Measurements from ENCODE around the gene COL15A1. TPM values are rescaled to one million over a fixed set of nuclear protein-coding genes. Genes with fewer than 3 reads are reported as not detected.

COL15A1 gene
- total RNA-seq, 1 experiment from 2014 or later, result 0.22 TPM

DNA sequence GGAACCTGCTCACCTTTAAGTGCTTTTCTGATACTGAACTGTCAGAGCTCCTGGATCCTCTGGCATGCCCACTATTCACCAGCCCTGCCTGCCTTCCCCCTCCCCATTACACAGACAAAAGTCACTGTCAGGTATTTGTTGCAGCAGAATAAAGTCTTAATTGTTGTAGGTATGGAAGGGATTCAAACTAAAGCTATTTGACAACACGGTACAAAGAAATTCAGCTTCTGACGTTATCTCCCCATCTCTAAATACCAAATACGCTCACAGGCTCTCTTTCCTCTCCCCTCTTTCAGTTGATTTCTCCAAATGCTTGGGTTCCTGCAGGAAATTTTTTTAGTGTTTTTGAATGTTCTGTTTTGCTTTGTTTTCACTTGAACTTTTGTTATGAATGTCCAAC lies 151.9 kb downstream of the COL15A1 start:
- Mint-ChIP-seq H3K4me3 (no peak overlapping the region), H3K4me1 (peaks cover 9% of the 10 kb centered on the region), H3K27ac (no peak overlapping the region), H3K27me3 (ENCODE audit: low read depth) (no peaks in the 10 kb centered on the region), H3K9me3 (peaks cover 16% of the 10 kb centered on the region), H3K36me3 (no peaks in the 10 kb centered on the region)
- ATAC-seq, result no peak
- TF ChIP-seq SP1 (CRISPR knock-in tag; conservative IDR thresholded peaks at IDR 0.05) (no peak), MLX (CRISPR knock-in tag; IDR thresholded peaks at IDR 0.05) (no peak), NR1H2 (CRISPR knock-in tag; IDR thresholded peaks at IDR 0.05) (no peak), ELF4 (CRISPR knock-in tag; IDR thresholded peaks at IDR 0.05; ENCODE audit: low read depth) (no peak), FOXJ3 (CRISPR knock-in tag; IDR thresholded peaks at IDR 0.05; ENCODE audit: borderline replicate concordance) (no peak), NR3C1 (CRISPR knock-in tag; conservative IDR thresholded peaks at IDR 0.05; ENCODE audit: low read depth) (no peak), FOXK1 (CRISPR knock-in tag; IDR thresholded peaks at IDR 0.05) (no peak), E2F4 (CRISPR knock-in tag; IDR thresholded peaks at IDR 0.05; ENCODE audit: borderline replicate concordance, low read depth) (no peak), NFE2L1 (CRISPR knock-in tag; IDR thresholded peaks at IDR 0.05) (no peak), ZNF121 (CRISPR knock-in tag; IDR thresholded peaks at IDR 0.05) (no peak), ZNF317 (CRISPR knock-in tag; IDR thresholded peaks at IDR 0.05; ENCODE audit: borderline replicate concordance, low read depth) (no peak), TP53 (CRISPR knock-in tag; IDR thresholded peaks at IDR 0.05) (no peak)
- TF ChIP-seq, protein P1, sequence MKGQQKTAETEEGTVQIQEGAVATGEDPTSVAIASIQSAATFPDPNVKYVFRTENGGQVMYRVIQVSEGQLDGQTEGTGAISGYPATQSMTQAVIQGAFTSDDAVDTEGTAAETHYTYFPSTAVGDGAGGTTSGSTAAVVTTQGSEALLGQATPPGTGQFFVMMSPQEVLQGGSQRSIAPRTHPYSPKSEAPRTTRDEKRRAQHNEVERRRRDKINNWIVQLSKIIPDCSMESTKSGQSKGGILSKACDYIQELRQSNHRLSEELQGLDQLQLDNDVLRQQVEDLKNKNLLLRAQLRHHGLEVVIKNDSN (CRISPR knock-in tag; IDR thresholded peaks at IDR 0.05), result no peak
- TF ChIP-seq, protein P2, sequence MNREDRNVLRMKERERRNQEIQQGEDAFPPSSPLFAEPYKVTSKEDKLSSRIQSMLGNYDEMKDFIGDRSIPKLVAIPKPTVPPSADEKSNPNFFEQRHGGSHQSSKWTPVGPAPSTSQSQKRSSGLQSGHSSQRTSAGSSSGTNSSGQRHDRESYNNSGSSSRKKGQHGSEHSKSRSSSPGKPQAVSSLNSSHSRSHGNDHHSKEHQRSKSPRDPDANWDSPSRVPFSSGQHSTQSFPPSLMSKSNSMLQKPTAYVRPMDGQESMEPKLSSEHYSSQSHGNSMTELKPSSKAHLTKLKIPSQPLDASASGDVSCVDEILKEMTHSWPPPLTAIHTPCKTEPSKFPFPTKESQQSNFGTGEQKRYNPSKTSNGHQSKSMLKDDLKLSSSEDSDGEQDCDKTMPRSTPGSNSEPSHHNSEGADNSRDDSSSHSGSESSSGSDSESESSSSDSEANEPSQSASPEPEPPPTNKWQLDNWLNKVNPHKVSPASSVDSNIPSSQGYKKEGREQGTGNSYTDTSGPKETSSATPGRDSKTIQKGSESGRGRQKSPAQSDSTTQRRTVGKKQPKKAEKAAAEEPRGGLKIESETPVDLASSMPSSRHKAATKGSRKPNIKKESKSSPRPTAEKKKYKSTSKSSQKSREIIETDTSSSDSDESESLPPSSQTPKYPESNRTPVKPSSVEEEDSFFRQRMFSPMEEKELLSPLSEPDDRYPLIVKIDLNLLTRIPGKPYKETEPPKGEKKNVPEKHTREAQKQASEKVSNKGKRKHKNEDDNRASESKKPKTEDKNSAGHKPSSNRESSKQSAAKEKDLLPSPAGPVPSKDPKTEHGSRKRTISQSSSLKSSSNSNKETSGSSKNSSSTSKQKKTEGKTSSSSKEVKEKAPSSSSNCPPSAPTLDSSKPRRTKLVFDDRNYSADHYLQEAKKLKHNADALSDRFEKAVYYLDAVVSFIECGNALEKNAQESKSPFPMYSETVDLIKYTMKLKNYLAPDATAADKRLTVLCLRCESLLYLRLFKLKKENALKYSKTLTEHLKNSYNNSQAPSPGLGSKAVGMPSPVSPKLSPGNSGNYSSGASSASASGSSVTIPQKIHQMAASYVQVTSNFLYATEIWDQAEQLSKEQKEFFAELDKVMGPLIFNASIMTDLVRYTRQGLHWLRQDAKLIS (CRISPR knock-in tag; IDR thresholded peaks at IDR 0.05; ENCODE audit: borderline replicate concordance), result no peak
- TF ChIP-seq, protein P3, sequence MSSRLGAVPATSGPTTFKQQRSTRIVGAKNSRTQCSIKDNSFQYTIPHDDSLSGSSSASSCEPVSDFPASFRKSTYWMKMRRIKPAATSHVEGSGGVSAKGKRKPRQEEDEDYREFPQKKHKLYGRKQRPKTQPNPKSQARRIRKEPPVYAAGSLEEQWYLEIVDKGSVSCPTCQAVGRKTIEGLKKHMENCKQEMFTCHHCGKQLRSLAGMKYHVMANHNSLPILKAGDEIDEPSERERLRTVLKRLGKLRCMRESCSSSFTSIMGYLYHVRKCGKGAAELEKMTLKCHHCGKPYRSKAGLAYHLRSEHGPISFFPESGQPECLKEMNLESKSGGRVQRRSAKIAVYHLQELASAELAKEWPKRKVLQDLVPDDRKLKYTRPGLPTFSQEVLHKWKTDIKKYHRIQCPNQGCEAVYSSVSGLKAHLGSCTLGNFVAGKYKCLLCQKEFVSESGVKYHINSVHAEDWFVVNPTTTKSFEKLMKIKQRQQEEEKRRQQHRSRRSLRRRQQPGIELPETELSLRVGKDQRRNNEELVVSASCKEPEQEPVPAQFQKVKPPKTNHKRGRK (CRISPR knock-in tag; IDR thresholded peaks at IDR 0.05; ENCODE audit: borderline replicate concordance), result no peak
- DNase-seq (ENCODE audit: low spot score), result no peak
- CTCF ChIA-PET, result interaction anchor here (1.0 kb wide), 1 partner anchor 97 kb away, joined by 3 read pairs; no protein-coding TSS in a partner anchor
- POLR2A ChIA-PET, result no interaction called here

DNA sequence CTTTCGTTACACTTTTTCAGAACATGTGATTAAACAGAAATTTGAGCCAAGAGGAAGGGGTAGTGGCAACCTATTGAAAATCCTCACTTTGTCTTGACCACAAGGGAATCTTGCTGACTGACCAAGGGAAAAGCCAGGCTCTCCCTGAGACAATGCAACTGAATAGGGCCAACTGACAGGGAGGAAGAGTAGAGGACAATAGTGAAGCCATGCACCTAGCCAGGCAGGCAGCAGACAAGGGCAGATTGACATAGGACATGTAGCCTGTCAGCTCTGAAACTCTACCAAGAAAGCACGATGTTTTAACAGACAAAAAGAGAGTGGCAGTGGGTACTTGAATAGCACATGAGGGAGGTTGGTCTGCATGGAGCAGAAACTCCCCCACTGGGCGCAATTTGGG lies 152.7 kb downstream of the COL15A1 start:
- Mint-ChIP-seq H3K27me3 (ENCODE audit: low read depth) (no peaks in the 10 kb centered on the region), H3K4me3 (no peak overlapping the region)
- CTCF ChIA-PET, result interaction anchor here (1.0 kb wide), 1 partner anchor 98 kb away, joined by 3 read pairs; no protein-coding TSS in a partner anchor

More for the DNA sequence above, 152.7 kb downstream of the COL15A1 start:
- Mint-ChIP-seq H3K4me1 (peaks cover 9% of the 10 kb centered on the region), H3K36me3 (no peaks in the 10 kb centered on the region), H3K27ac (no peak overlapping the region), H3K9me3 (peaks cover 13% of the 10 kb centered on the region)
- POLR2A ChIA-PET, result interaction anchor here (0.6 kb wide), 1 partner anchor 67 kb away, joined by 3 read pairs; no protein-coding TSS in a partner anchor
- DNase-seq (ENCODE audit: low spot score), result no peak
- no peak for ATAC-seq
- TF ChIP-seq MLX (CRISPR knock-in tag; IDR thresholded peaks at IDR 0.05), result no peak
- TF ChIP-seq ESRRA (CRISPR knock-in tag; IDR thresholded peaks at IDR 0.05; ENCODE audit: borderline replicate concordance), result no peak
- no peak for TF ChIP-seq GABPB1 (CRISPR knock-in tag; IDR thresholded peaks at IDR 0.05)
- TF ChIP-seq CTCF (IDR thresholded peaks at IDR 0.05), result no peak
- no peak for TF ChIP-seq ZBTB21 (CRISPR knock-in tag; IDR thresholded peaks at IDR 0.05; ENCODE audit: borderline replicate concordance)
- TF ChIP-seq TEAD4 (CRISPR knock-in tag; IDR thresholded peaks at IDR 0.05), result no peak
- no peak for TF ChIP-seq CREM (CRISPR knock-in tag; IDR thresholded peaks at IDR 0.05)

Data from WTC11 (cell line).